ENCODE results near the gene IL19.
"Not testable (repeated sequence)": the region's sequence is repeated elsewhere in the genome, so short reads cannot be mapped to it uniquely, and the experiment has no call there.

IL19 gene

GRCh38 chr1:206847946-206848345 is 77.4 kb downstream of the IL19 start:
- no peaks in the 10 kb centered on the region for H3K36me3 ChIP-seq (ENCODE audit: control insufficient read depth, insufficient read depth, low read length)
- no peak overlapping the region for H3K9ac ChIP-seq (ENCODE audit: low read depth, low read length)
- no peaks in the 10 kb centered on the region for H3K27me3 ChIP-seq (ENCODE audit: control insufficient read depth, insufficient read depth, low read length)
- H3K4me3 ChIP-seq (ENCODE audit: low read depth, low read length): no peak overlapping the region
- no peak overlapping the region for H3K27ac ChIP-seq (ENCODE audit: low read depth, low read length)
- H3K9me3 ChIP-seq (ENCODE audit: control insufficient read depth, insufficient read depth, low read length): no peaks in the 10 kb centered on the region
- no peaks in the 10 kb centered on the region for H3K4me1 ChIP-seq (ENCODE audit: control insufficient read depth, insufficient read depth, low read length)

- Histone ChIP-seq H3K27me3 (ENCODE audit: control insufficient read depth, insufficient read depth, low read length) (no peaks in the 10 kb centered on the region), H3K4me3 (ENCODE audit: low read depth, low read length) (no peak overlapping the region), H3K9ac (ENCODE audit: low read depth, low read length) (no peak overlapping the region), H3K27ac (ENCODE audit: low read depth, low read length) (no peak overlapping the region), H3K4me1 (ENCODE audit: control insufficient read depth, insufficient read depth, low read length) (no peaks in the 10 kb centered on the region), H3K36me3 (ENCODE audit: control insufficient read depth, insufficient read depth, low read length) (no peaks in the 10 kb centered on the region), H3K9me3 (ENCODE audit: control insufficient read depth, insufficient read depth, low read length) (no peaks in the 10 kb centered on the region)
Measured at GRCh38 chr1:206850401-206850800, 79.8 kb downstream of the IL19 start.

GRCh38 chr1:206851341-206852010 is 80.9 kb downstream of the IL19 start:
- no peaks in the 10 kb centered on the region for H3K9me3 ChIP-seq (ENCODE audit: control insufficient read depth, insufficient read depth, low read length)
- H3K4me3 ChIP-seq (ENCODE audit: low read depth, low read length): no peak overlapping the region
- H3K36me3 ChIP-seq (ENCODE audit: control insufficient read depth, insufficient read depth, low read length): no peaks in the 10 kb centered on the region
- H3K27ac ChIP-seq (ENCODE audit: low read depth, low read length): no peak overlapping the region
- H3K9ac ChIP-seq (ENCODE audit: low read depth, low read length): no peak overlapping the region
- H3K27me3 ChIP-seq (ENCODE audit: control insufficient read depth, insufficient read depth, low read length): no peaks in the 10 kb centered on the region
- H3K4me1 ChIP-seq (ENCODE audit: control insufficient read depth, insufficient read depth, low read length): no peaks in the 10 kb centered on the region

GRCh38 chr1:206852662-206853061 is 82.1 kb downstream of the IL19 start:
- not testable (repeated sequence) for H3K36me3 ChIP-seq (ENCODE audit: control insufficient read depth, insufficient read depth, low read length); H3K9me3 ChIP-seq (ENCODE audit: control insufficient read depth, insufficient read depth, low read length); H3K27ac ChIP-seq (ENCODE audit: low read depth, low read length); H3K9ac ChIP-seq (ENCODE audit: low read depth, low read length); H3K27me3 ChIP-seq (ENCODE audit: control insufficient read depth, insufficient read depth, low read length); H3K4me3 ChIP-seq (ENCODE audit: low read depth, low read length); H3K4me1 ChIP-seq (ENCODE audit: control insufficient read depth, insufficient read depth, low read length)

- not testable (repeated sequence) for H3K27ac ChIP-seq (ENCODE audit: low read depth, low read length); H3K9ac ChIP-seq (ENCODE audit: low read depth, low read length); H3K4me1 ChIP-seq (ENCODE audit: control insufficient read depth, insufficient read depth, low read length); H3K36me3 ChIP-seq (ENCODE audit: control insufficient read depth, insufficient read depth, low read length); H3K27me3 ChIP-seq (ENCODE audit: control insufficient read depth, insufficient read depth, low read length); H3K4me3 ChIP-seq (ENCODE audit: low read depth, low read length); H3K9me3 ChIP-seq (ENCODE audit: control insufficient read depth, insufficient read depth, low read length)
Measured at GRCh38 chr1:206853696-206854095, 83.1 kb downstream of the IL19 start.

- Histone ChIP-seq H3K9me3 (ENCODE audit: control insufficient read depth, insufficient read depth, low read length) (no peaks in the 10 kb centered on the region), H3K4me1 (ENCODE audit: control insufficient read depth, insufficient read depth, low read length) (no peaks in the 10 kb centered on the region), H3K36me3 (ENCODE audit: control insufficient read depth, insufficient read depth, low read length) (no peaks in the 10 kb centered on the region), H3K4me3 (ENCODE audit: low read depth, low read length) (no peak overlapping the region), H3K27ac (ENCODE audit: low read depth, low read length) (no peak overlapping the region), H3K27me3 (ENCODE audit: control insufficient read depth, insufficient read depth, low read length) (no peaks in the 10 kb centered on the region), H3K9ac (ENCODE audit: low read depth, low read length) (no peak overlapping the region)
Measured at GRCh38 chr1:206854401-206855129, 84.0 kb downstream of the IL19 start.

- no peaks in the 10 kb centered on the region for H3K36me3 ChIP-seq (ENCODE audit: control insufficient read depth, insufficient read depth, low read length)
- no peak overlapping the region for H3K4me3 ChIP-seq (ENCODE audit: low read depth, low read length)
- no peaks in the 10 kb centered on the region for H3K9me3 ChIP-seq (ENCODE audit: control insufficient read depth, insufficient read depth, low read length)
- H3K9ac ChIP-seq (ENCODE audit: low read depth, low read length): no peak overlapping the region
- H3K27me3 ChIP-seq (ENCODE audit: control insufficient read depth, insufficient read depth, low read length): no peaks in the 10 kb centered on the region
- H3K4me1 ChIP-seq (ENCODE audit: control insufficient read depth, insufficient read depth, low read length): no peaks in the 10 kb centered on the region
- H3K27ac ChIP-seq (ENCODE audit: low read depth, low read length): no peak overlapping the region
Measured at GRCh38 chr1:206855859-206856258, 85.3 kb downstream of the IL19 start.

GRCh38 chr1:206856674-206857464 is 86.3 kb downstream of the IL19 start:
- no peaks in the 10 kb centered on the region for H3K9me3 ChIP-seq (ENCODE audit: control insufficient read depth, insufficient read depth, low read length)
- H3K4me3 ChIP-seq (ENCODE audit: low read depth, low read length): no peak overlapping the region
- no peaks in the 10 kb centered on the region for H3K36me3 ChIP-seq (ENCODE audit: control insufficient read depth, insufficient read depth, low read length)
- H3K9ac ChIP-seq (ENCODE audit: low read depth, low read length): no peak overlapping the region
- H3K4me1 ChIP-seq (ENCODE audit: control insufficient read depth, insufficient read depth, low read length): no peaks in the 10 kb centered on the region
- H3K27ac ChIP-seq (ENCODE audit: low read depth, low read length): no peak overlapping the region
- H3K27me3 ChIP-seq (ENCODE audit: control insufficient read depth, insufficient read depth, low read length): no peaks in the 10 kb centered on the region

GRCh38 chr1:206859082-206859521 is 88.5 kb downstream of the IL19 start:
- Histone ChIP-seq H3K9ac (ENCODE audit: low read depth, low read length) (no peak overlapping the region), H3K4me1 (ENCODE audit: control insufficient read depth, insufficient read depth, low read length) (no peaks in the 10 kb centered on the region), H3K27ac (ENCODE audit: low read depth, low read length) (no peak overlapping the region), H3K4me3 (ENCODE audit: low read depth, low read length) (no peak overlapping the region), H3K27me3 (ENCODE audit: control insufficient read depth, insufficient read depth, low read length) (no peaks in the 10 kb centered on the region), H3K9me3 (ENCODE audit: control insufficient read depth, insufficient read depth, low read length) (no peaks in the 10 kb centered on the region), H3K36me3 (ENCODE audit: control insufficient read depth, insufficient read depth, low read length) (no peaks in the 10 kb centered on the region)

GRCh38 chr1:206860165-206860564 is 89.6 kb downstream of the IL19 start:
- Histone ChIP-seq H3K27ac (ENCODE audit: low read depth, low read length) (no peak overlapping the region), H3K36me3 (ENCODE audit: control insufficient read depth, insufficient read depth, low read length) (no peaks in the 10 kb centered on the region), H3K4me3 (ENCODE audit: low read depth, low read length) (no peak overlapping the region), H3K27me3 (ENCODE audit: control insufficient read depth, insufficient read depth, low read length) (no peaks in the 10 kb centered on the region), H3K4me1 (ENCODE audit: control insufficient read depth, insufficient read depth, low read length) (no peaks in the 10 kb centered on the region), H3K9ac (ENCODE audit: low read depth, low read length) (no peak overlapping the region), H3K9me3 (ENCODE audit: control insufficient read depth, insufficient read depth, low read length) (no peaks in the 10 kb centered on the region)

GRCh38 chr1:206863266-206863665 is 92.7 kb downstream of the IL19 start:
- Histone ChIP-seq H3K4me3 (ENCODE audit: low read depth, low read length) (no peak overlapping the region), H3K36me3 (ENCODE audit: control insufficient read depth, insufficient read depth, low read length) (no peaks in the 10 kb centered on the region), H3K9ac (ENCODE audit: low read depth, low read length) (no peak overlapping the region), H3K9me3 (ENCODE audit: control insufficient read depth, insufficient read depth, low read length) (no peaks in the 10 kb centered on the region), H3K27me3 (ENCODE audit: control insufficient read depth, insufficient read depth, low read length) (no peaks in the 10 kb centered on the region), H3K27ac (ENCODE audit: low read depth, low read length) (no peak overlapping the region), H3K4me1 (ENCODE audit: control insufficient read depth, insufficient read depth, low read length) (no peaks in the 10 kb centered on the region)

All from HUES48 (cell line).